Stomach (tissue), 4 donors: ENCODE measurements around the gene IRS2.

Source experiments
- POLR2A ChIP-seq, 4 donors: fragments of 450-650 bp; IDR thresholded peaks; one replicate each; pipeline ENCODE4 v1.6.1; 2016; ENCODE audit warnings: antibody characterized with exemption in 4 of 4, control low read depth in 2 of 4, mild to moderate bottlenecking in 1 of 4, moderate library complexity in 1 of 4
- POLR2AphosphoS5 ChIP-seq, 3 donors: sonication (generic); formaldehyde crosslinking; IDR thresholded peaks; one replicate each; pipeline ENCODE4 v1.6.1; 2016; ENCODE audit warnings: antibody characterized with exemption in 3 of 3
- TF ChIP-seq, protein P1 (sequence below), 7 experiments: fragments of 450-650 bp in 4 of 7; fragments of 200-600 bp in 3 of 7; sonication (generic) in 3 of 7; IDR thresholded peaks; one replicate each; pipeline ENCODE4 v1.5.1; 2016 to 2019; ENCODE audit warnings: antibody characterized with exemption in 7 of 7, control low read depth in 2 of 7, mild to moderate bottlenecking in 1 of 7

GRCh38 chr13:109707044-109707741 is 79.2 kb downstream of the IRS2 start:
- TF ChIP-seq, protein P1, sequence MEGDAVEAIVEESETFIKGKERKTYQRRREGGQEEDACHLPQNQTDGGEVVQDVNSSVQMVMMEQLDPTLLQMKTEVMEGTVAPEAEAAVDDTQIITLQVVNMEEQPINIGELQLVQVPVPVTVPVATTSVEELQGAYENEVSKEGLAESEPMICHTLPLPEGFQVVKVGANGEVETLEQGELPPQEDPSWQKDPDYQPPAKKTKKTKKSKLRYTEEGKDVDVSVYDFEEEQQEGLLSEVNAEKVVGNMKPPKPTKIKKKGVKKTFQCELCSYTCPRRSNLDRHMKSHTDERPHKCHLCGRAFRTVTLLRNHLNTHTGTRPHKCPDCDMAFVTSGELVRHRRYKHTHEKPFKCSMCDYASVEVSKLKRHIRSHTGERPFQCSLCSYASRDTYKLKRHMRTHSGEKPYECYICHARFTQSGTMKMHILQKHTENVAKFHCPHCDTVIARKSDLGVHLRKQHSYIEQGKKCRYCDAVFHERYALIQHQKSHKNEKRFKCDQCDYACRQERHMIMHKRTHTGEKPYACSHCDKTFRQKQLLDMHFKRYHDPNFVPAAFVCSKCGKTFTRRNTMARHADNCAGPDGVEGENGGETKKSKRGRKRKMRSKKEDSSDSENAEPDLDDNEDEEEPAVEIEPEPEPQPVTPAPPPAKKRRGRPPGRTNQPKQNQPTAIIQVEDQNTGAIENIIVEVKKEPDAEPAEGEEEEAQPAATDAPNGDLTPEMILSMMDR (IDR thresholded peaks at IDR 0.05): no peak
- TF ChIP-seq POLR2A (IDR thresholded peaks at IDR 0.05): no peak
- TF ChIP-seq POLR2AphosphoS5 (IDR thresholded peaks at IDR 0.05): no peak
